A673 (cell line): ENCODE data around the gene ZNF646. TPM values are rescaled to one million over a fixed set of nuclear protein-coding genes. Genes with fewer than 3 reads are reported as not detected.

Source experiments
- BruUV-seq: library from RNA; stranded (reverse); fragments of 400-500 nt; replicated peaks from 2 replicates; lab custom pipeline; 2021; lab: Mats Ljungman, UMichigan
- CTCF ChIA-PET: fragments of 300-600 bp; sonication (Branson Sonifier 250); formaldehyde crosslinking; loops from one replicate; lab custom pipeline; 2022; ENCODE audit warnings: antibody characterized with exemption; lab: Charles Lee
- POLR2A ChIA-PET: fragments of 300-600 bp; sonication (Branson Sonifier 250); formaldehyde crosslinking; loops from one replicate; lab custom pipeline; 2022; ENCODE audit warnings: antibody characterized with exemption; ENCODE audit not compliant: low non-redundant PET; lab: Charles Lee
- DNase-seq: peaks from one replicate; pipeline ENCODE4 v3.0.0-alpha.2; 2015; ENCODE audit warnings: low spot score
- H3K27ac ChIP-seq: fragments of 200-600 bp; sonication (generic); 2 replicates; pipeline ENCODE4 v1.5.1; 2016; ENCODE audit warnings: mixed run types, low read depth, mild to moderate bottlenecking, mixed read lengths, antibody characterized with exemption, low read length; ENCODE audit not compliant: poor library complexity, severe bottlenecking
- H3K27me3 ChIP-seq: fragments of 200-600 bp; sonication (generic); replicated peaks from 2 replicates; pipeline ENCODE4 v1.6.1; 2017; ENCODE audit warnings: mixed run types, low read depth, mild to moderate bottlenecking, mixed read lengths, antibody characterized with exemption, low read length; ENCODE audit not compliant: insufficient read depth, poor library complexity
- H3K36me3 ChIP-seq: fragments of 200-600 bp; sonication (generic); 2 replicates; pipeline ENCODE4 v1.6.1; 2016; ENCODE audit warnings: mixed run types, mild to moderate bottlenecking, mixed read lengths, antibody characterized with exemption, low read length; ENCODE audit not compliant: insufficient read depth, poor library complexity, severe bottlenecking
- H3K4me1 ChIP-seq: fragments of 200-600 bp; sonication (generic); 2 replicates; pipeline ENCODE4 v1.6.1; 2017; ENCODE audit warnings: mixed run types, mild to moderate bottlenecking, mixed read lengths, antibody characterized with exemption, low read length; ENCODE audit not compliant: insufficient read depth, poor library complexity, severe bottlenecking
- H3K4me3 ChIP-seq: fragments of 200-600 bp; sonication (generic); 2 replicates; pipeline ENCODE4 v1.5.1; 2016; ENCODE audit warnings: low read depth, mixed run types, mild to moderate bottlenecking, mixed read lengths, low read length; ENCODE audit not compliant: poor library complexity, severe bottlenecking
- H3K9me3 ChIP-seq: fragments of 200-600 bp; sonication (generic); 2 replicates; pipeline ENCODE4 v1.6.1; 2016; ENCODE audit warnings: mixed run types, low read depth, mild to moderate bottlenecking, mixed read lengths, antibody characterized with exemption, low read length; ENCODE audit not compliant: poor library complexity, severe bottlenecking
- EZH2 ChIP-seq: fragments of 200-600 bp; sonication (generic); IDR thresholded peaks from 2 replicates; pipeline ENCODE4 v1.6.1; 2017; ENCODE audit warnings: borderline replicate concordance, low read depth, mild to moderate bottlenecking, mixed read lengths, antibody characterized with exemption, low read length; ENCODE audit not compliant: poor library complexity, severe bottlenecking
- intact Hi-C: fragments of 100-400 bp; cut with micrococcal nuclease; formaldehyde crosslinking; loops from one replicate; pipeline ENCODE4 v1.10.0; 2022; ENCODE audit not compliant: unreplicated experiment
- total RNA-seq: library from RNA; stranded (reverse); gene quantifications from 2 replicates; pipeline ENCODE4 v1.2.3, GENCODE V29; 2021
- TF ChIP-seq, protein P1 (sequence below): fragments of 300-800, 200-600 bp; sonication (generic); conservative IDR thresholded peaks from 2 replicates; pipeline ENCODE4 v1.5.1; 2017; ENCODE audit warnings: low read depth, mild to moderate bottlenecking, antibody characterized with exemption, low read length, moderate library complexity, mixed read lengths

ZNF646 gene
- total RNA-seq, 1 experiment from 2014 or later = 26.6 TPM

DNA sequence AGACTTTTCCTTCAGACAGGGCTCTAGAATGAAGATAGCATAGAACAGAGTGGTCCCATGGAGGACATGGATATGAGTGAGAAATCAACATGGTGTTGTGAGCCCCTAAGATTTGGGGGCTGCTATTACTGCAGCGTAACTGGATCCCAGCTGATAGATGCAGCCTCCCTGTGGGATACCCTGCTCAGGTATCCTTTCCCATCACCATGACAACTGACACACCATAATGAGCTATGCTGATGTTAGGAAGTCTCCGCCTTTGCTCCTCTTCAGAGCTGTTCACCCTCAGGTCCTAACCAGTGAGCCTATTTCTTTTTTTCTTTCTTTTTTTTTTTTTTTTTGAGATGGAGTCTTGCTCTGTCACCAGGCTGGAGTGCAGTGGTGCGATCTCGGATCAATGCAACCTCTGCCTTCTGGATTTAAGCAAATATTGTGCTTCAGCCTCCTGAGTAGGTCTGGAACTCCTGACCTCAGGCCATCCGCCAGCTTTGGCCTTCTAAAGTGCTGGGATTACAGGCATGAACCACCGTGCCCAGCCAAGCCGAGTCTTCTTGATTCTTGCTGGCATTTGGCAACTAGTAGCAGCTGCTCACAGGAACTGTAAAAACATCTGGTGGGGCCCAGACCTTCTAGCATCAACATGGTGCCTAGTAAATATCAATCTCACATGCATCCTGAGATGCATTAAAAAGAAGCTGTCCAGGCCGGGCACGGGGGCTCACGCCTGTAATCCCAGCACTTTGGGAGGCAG is 23.8 kb upstream of the ZNF646 start:
- no TSS peak for BruUV-seq
- TF ChIP-seq, protein P1, sequence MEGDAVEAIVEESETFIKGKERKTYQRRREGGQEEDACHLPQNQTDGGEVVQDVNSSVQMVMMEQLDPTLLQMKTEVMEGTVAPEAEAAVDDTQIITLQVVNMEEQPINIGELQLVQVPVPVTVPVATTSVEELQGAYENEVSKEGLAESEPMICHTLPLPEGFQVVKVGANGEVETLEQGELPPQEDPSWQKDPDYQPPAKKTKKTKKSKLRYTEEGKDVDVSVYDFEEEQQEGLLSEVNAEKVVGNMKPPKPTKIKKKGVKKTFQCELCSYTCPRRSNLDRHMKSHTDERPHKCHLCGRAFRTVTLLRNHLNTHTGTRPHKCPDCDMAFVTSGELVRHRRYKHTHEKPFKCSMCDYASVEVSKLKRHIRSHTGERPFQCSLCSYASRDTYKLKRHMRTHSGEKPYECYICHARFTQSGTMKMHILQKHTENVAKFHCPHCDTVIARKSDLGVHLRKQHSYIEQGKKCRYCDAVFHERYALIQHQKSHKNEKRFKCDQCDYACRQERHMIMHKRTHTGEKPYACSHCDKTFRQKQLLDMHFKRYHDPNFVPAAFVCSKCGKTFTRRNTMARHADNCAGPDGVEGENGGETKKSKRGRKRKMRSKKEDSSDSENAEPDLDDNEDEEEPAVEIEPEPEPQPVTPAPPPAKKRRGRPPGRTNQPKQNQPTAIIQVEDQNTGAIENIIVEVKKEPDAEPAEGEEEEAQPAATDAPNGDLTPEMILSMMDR = no peak
- TF ChIP-seq EZH2 = no peak
- Histone ChIP-seq H3K27me3 (no peaks in the 10 kb centered on the region), H3K4me1 (no peaks in the 10 kb centered on the region), H3K9me3 (no peaks in the 10 kb centered on the region), H3K4me3 (no peak overlapping the region), H3K36me3 (no peaks in the 10 kb centered on the region), H3K27ac (no peak overlapping the region)
- intact Hi-C loops = no loop called here
- no peak for DNase-seq
- ChIA-PET CTCF (no interaction called here), POLR2A (interaction anchor here (0.5 kb wide), 1 partner anchor 51 kb away, joined by 3 read pairs; no protein-coding TSS in a partner anchor)

DNA sequence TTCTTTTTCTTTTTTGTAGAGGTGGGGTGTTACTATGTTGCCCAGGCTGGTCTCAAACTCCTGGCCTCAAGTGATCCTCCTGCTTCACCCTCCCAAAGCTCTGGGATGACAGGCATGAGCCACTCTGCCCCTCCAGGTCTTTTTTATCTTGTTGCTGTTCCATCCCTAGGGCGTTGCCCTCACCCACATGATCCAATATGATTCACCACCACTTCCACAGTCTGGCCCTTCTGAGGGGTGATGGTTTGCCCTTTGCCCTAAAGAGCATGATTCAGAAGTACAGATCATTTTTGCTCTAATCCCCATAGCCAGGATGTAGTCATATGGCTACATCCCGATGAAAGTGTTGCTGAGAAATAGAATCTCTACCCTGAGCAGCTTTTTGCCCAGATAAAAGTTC is 22.1 kb upstream of the ZNF646 start:
- intact Hi-C loops = no loop called here
- POLR2A ChIA-PET = no interaction called here
- no peaks in the 10 kb centered on the region for H3K4me1 ChIP-seq
- no peak overlapping the region for H3K27ac ChIP-seq
- TF ChIP-seq EZH2 = no peak
- TF ChIP-seq, protein P1 = no peak
- H3K4me3 ChIP-seq = no peak overlapping the region
- CTCF ChIA-PET = no interaction called here
- no peaks in the 10 kb centered on the region for H3K27me3 ChIP-seq
- DNase-seq = no peak
- H3K36me3 ChIP-seq = no peaks in the 10 kb centered on the region
- no TSS peak for BruUV-seq
- no peaks in the 10 kb centered on the region for H3K9me3 ChIP-seq

DNA sequence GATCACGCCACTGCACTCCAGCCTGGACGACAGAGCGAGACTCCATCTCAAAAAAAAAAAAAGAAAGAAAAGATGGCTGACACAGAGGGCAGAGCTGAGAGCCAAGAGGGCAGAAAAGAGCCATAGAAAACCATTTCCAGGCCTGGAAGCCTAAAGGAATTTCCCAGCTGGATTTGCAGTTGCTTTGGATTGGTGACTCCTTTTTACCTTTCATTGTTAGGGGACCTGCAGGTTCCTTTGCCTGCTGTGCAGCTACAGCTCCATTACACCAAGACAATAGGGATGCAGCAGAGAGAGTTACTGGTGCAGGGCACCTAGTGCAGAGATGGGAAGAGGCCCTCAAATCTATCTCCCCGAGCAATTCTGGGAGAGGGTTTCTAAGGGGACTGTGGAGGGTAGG is 18.6 kb upstream of the ZNF646 start:
- no peaks in the 10 kb centered on the region for H3K9me3 ChIP-seq
- no peaks in the 10 kb centered on the region for H3K36me3 ChIP-seq
- TF ChIP-seq, protein P1 = no peak
- no peak for TF ChIP-seq EZH2
- CTCF ChIA-PET = no interaction called here
- intact Hi-C loops = no loop called here
- no peak overlapping the region for H3K27ac ChIP-seq
- H3K27me3 ChIP-seq = no peaks in the 10 kb centered on the region
- BruUV-seq = TSS peak; percentile 55
- H3K4me1 ChIP-seq = no peaks in the 10 kb centered on the region
- POLR2A ChIA-PET = no interaction called here
- DNase-seq = no peak
- H3K4me3 ChIP-seq = no peak overlapping the region
